PFSK-1 (cell line): Measurements from ENCODE around the gene RAD51B.

Source experiments
- FOXP2 ChIP-seq: optimal IDR thresholded peaks from 2 replicates; pipeline ENCODE3; 2011; ENCODE audit warnings: borderline replicate concordance, control low read depth, inconsistent platforms; ENCODE audit not compliant: insufficient read depth; ENCODE audit errors: extremely low read length, extremely low read depth
- POLR2AphosphoS5 ChIP-seq: IDR thresholded peaks from 2 replicates; pipeline ENCODE4 v1.6.1; 2012; ENCODE audit warnings: low read depth, mild to moderate bottlenecking, control low read depth, low read length, moderate library complexity
- SIN3A ChIP-seq: IDR thresholded peaks from 2 replicates; pipeline ENCODE4 v1.6.1; 2012; ENCODE audit warnings: mild to moderate bottlenecking, low read length, moderate library complexity, borderline replicate concordance; ENCODE audit not compliant: insufficient read depth
- TAF1 ChIP-seq: IDR thresholded peaks from 2 replicates; pipeline ENCODE4 v1.6.1; 2012; ENCODE audit warnings: low read length, control low read depth, borderline replicate concordance; ENCODE audit not compliant: insufficient read depth
- TF ChIP-seq, protein P1 (sequence below), 2 experiments: IDR thresholded peaks; 2 replicates each; pipeline versions ENCODE4 v1.6.1 to v1.8.0; 2011 to 2012; ENCODE audit warnings: low read depth in 2 of 2, low read length in 2 of 2, control low read depth in 1 of 2, inconsistent platforms in 1 of 2, mild to moderate bottlenecking in 1 of 2, moderate library complexity in 1 of 2; ENCODE audit not compliant: insufficient read depth in 1 of 2

DNA sequence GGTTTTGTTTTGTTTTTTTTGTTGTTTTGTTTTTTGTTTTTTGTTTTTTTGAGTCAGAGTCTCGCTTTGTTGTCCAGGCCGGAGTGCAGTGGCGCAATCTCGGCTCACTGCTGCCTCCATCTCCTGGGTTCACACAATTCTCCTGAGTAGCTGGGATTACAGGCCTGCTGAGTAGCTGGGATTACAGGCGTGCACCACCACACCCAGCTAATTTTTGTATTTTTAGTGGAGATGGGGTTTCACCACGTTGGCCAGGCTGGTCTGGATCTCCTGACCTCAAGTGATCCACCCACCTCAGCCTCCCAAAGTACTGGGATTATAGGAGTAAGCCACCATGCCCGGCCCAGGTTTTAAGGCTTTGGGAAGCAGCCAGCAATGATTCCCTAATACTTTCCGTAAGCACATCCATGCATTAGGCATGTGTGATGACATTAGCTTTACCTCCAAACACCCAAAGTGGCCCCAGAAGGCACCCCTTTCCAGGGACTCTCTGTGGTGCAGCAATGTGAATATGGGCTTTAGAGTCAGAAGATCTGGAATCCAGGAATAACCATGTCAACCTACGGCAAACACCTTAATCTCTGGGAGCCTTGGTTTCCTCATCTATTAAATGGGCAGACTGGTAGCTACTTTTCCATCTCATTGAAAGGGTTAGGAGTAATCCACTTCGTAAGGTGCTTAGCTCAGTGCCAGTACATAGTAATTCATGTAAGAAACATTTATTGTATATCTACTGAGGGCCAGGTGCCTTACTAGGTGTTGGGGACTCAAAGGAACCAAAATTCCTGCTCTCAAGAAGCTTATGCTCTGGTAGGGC is 820.4 kb downstream of the RAD51B start:
- TF ChIP-seq SIN3A: no peak
- TF ChIP-seq POLR2AphosphoS5: no peak
- TF ChIP-seq TAF1: no peak
- TF ChIP-seq, protein P1, sequence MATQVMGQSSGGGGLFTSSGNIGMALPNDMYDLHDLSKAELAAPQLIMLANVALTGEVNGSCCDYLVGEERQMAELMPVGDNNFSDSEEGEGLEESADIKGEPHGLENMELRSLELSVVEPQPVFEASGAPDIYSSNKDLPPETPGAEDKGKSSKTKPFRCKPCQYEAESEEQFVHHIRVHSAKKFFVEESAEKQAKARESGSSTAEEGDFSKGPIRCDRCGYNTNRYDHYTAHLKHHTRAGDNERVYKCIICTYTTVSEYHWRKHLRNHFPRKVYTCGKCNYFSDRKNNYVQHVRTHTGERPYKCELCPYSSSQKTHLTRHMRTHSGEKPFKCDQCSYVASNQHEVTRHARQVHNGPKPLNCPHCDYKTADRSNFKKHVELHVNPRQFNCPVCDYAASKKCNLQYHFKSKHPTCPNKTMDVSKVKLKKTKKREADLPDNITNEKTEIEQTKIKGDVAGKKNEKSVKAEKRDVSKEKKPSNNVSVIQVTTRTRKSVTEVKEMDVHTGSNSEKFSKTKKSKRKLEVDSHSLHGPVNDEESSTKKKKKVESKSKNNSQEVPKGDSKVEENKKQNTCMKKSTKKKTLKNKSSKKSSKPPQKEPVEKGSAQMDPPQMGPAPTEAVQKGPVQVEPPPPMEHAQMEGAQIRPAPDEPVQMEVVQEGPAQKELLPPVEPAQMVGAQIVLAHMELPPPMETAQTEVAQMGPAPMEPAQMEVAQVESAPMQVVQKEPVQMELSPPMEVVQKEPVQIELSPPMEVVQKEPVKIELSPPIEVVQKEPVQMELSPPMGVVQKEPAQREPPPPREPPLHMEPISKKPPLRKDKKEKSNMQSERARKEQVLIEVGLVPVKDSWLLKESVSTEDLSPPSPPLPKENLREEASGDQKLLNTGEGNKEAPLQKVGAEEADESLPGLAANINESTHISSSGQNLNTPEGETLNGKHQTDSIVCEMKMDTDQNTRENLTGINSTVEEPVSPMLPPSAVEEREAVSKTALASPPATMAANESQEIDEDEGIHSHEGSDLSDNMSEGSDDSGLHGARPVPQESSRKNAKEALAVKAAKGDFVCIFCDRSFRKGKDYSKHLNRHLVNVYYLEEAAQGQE (IDR thresholded peaks at IDR 0.05; ENCODE audit: insufficient read depth in 1 of 2, low read depth in 2 of 2, low read length in 2 of 2): no peak
- no peak for TF ChIP-seq FOXP2
